Stimulated activated CD4-positive, alpha-beta T cell treated with anti-CD3 and anti-CD28 coated beads, Interleukin-1b, Interleukin-23, amount 100 ng/mL, for 1 hour (primary cell): ENCODE measurements around the gene OAF.
"Not testable (repeated sequence)": the region's sequence is repeated elsewhere in the genome, so short reads cannot be mapped to it uniquely, and the experiment has no call there.

Experiments
- DNase-seq, 2 donors: peaks; one replicate each; pipeline ENCODE4 v3.0.0-alpha.2; 2020; ENCODE audit warnings: low read depth in 2 of 2

The OAF gene

DNA sequence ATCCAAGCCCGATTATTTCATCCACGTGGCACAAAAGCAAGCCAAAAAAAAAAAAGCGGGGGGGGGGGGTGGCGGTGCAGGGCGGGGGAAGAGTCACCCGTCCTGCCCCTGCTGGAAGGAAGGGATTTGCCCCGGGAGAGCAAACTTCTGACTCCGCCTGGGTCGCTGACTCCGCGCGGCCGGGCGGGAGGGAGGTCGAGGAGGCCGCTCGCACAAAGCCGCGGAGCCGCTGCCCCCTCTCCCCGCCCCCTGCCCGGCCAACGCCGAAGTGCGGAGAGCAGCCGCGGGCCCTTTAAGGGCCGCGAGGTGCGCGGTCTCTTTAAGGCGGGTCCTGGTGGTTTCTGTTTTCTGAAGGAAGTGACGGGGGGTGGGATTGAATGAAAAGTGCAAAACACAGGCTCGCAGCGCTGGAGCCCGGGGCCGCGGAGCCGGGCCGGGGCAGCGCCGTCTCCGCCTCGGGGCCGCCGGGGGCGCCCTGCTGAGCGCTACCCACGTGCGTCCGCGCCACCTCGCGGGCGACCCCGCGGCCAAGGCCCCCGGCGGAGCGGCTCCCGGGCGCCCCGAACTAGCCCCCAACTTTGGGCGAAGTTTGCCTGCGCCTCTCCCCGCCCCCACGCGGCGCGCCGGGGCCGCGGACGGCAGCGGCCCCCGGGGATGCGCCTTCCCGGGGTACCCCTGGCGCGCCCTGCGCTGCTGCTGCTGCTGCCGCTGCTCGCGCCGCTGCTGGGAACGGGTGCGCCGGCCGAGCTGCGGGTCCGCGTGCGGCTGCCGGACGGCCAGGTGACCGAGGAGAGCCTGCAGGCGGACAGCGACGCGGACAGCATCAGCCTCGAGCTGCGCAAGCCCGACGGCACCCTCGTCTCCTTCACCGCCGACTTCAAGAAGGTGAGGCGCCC lies at the start of gene OAF:
Gene OAF (plus strand): TSS at position 407 of the 896 bp plus-strand sequence. CDS start 248 bp downstream, at position 655.
- peak in 1 of 2 donors; percentile 12 for DNase-seq

DNA sequence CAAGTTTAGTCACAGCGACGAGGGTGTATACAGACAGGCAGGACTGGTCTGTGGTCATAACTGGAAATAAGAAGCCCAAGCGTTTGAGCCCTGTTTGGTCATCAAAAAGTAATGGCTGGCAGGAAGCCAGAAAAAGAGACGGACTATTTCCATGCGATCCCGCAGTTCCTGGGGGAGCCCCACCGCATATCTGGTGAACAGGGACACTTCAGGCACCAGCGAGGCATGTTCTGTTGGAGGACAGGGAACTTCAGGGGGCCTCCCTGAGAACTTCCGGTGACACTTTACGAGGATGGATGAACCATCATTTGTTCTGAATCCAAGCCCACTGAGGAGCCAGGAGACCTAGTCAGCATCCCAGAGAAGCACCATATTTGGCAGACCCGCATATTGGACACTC lies 43.2 kb upstream of the OAF start:
- no peak for DNase-seq

DNA sequence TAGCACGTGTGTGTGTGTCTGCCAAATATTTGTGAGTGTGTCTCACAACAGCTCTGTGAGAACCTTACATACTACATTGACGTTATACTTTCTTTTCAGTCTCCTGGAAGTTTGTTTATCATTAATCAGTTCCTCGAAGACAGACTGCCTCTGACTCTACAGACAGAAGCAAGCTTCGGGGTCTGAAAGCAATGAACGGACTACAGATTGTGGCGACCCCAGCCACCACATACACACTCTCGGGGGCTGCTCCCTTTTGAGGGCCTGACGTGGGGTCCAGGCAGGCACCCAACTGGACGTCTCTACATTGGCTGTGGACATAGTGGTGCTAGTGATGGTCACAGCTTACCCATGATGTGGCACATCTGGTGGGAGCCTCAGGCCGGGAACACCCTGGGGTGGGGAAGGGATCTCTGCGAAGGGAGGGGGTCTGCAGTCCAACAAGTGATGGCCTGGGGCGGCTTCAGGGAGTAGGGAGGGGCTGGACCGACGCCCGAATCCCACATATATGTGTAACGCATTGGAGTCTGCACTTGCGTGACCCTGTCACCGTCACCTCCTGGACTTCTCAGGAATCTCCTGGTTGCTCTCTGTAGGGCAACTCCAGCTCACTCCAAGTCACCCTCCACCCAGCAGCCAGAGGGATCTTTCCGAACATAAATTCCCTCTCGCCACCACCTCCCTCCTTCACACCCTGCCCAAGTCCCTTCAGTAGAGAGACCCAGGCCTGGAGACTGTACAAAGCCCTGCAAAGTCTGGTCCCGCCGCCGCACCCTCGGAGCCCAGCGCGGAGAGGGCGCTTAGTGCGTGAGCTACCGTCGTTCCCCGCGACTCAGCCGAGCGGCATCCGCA lies 42.5 kb upstream of the OAF start:
- no peak for DNase-seq

DNA sequence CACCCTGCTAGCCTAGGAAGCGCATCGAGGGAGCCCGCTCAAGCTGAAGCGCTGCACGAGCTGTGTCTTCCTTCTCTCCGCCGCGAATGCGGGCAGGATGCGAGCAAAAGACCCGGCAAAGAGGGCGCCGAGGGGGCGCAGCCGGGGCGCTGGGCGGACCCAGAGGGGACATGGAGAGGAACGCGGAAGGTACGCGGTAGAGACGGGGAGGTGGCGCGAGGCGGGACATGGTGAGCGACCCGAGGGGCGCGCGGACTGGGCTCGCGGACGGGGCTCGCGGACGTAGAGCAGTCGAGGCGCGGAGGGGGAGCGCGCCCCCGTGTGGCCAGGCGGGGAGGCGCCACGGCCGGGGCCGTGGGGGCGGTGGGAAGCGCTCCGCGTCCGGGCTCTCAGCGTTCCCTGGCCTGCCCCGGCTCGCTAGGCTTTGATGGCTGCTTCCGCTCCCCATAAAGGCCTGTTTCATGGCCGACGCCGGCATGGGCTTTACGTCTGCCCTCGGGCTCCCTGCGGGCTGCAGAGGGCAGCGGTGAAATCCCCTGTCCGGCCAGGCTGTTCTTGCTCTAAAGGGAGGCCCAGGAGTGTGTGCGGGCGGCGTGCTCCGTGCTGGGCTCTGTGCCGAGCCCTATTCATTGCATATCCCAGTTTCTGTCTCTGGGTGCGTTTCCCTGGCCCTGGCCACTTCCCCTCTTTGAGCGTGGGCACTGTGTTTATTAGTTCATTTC lies 41.7 kb upstream of the OAF start:
- DNase-seq: peak in 1 of 2 donors; percentile 36

DNA sequence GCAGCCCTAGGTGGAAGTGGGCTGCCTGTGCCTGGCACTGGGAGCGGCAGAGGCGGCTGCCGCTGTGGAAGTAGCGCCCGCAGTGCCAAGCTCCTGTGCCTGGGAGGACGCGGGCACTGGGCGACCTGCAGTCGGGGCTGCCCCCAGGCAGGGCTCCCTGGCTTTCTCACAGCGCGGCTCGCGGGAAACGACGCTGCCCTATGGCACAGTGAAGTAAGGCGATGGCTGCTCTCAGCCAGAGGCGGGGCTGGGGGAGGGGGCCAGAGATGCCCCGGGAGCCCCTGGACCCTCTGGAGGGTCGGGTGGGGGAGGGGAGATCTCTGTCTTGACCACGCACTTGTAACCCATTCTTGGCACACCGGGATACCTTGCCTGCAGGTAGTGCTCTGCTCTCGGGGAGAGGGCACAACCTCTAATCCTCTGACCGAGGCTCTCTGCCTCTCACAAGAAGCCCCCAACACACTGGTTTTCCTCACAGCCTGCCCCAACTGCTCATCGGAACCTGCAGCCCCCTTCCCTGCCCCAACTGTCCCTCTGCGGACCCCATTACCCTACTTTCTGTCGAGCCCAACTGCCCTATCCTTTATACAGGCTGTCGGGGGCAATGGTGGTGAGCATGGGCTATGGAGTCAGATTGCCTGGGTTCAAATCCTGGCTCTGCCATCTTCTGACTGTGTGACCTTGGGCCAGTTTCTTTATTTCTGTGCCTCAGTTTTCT lies 40.7 kb upstream of the OAF start:
- no peak for DNase-seq

DNA sequence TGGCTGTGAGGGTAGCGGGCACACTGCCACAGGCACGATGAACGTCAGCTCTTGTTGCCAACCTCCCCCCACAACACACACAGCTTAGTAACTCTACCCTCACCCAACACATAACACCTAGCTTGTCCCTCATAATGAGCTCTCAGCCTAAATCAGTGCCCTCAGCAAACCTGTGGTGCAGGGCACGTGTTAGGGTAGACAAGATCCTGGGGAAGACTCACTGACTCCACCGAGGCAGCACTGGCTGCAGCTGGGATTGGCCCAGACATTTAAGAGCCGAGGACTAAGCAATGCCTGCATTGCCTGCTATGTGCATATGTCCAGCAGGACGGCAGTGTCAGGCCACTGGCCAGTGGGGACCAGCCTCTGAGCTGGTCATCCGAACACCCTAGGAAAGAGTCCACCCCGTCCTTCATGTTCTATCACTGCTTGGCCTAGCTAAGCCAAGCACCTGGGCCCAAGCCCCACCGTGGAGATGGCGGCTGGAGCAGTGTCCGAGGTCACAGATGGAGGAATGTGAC lies 40.0 kb upstream of the OAF start:
- DNase-seq: no peak

DNA sequence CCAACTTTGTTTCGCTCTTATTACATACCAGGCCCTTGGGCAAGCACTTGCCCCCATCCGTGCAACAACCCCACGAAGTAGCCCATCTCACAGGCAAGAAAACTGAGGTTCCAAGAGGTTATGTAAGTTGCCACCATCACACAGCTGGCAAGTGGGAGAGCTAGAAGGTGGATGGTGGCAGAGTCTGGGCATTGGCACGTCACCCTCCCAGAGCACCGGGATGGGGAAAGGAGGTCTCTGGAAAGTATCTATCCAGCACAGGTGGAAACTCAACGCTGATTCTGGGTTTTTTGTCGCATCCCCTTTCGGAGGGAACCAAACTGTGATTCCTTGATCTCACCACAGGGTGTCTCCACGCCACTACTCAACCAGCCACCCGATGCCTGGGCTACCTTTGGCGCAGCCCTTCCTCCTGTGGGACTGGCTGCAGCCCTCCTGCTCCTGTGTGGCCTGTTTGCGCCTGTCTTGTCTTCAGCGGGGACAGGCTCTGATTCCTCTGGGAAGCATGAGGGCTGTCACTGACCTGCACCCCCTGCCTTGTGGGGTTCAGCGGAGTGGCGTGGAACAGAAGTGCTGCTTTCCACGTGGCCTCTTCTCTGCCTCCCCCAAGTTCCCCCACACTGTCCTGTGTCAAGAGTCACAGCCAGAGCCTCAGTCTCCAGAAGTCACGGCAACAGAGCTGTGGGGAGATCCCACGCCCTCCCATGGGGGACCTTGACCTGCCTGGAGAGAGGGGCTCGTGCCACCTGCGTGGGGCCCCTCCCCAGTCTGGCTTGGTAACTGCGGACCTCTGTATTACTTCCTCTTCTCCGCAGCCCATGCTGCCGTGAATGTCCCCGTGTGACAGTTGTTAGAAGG lies 38.5 kb upstream of the OAF start:
- DNase-seq: no peak

DNA sequence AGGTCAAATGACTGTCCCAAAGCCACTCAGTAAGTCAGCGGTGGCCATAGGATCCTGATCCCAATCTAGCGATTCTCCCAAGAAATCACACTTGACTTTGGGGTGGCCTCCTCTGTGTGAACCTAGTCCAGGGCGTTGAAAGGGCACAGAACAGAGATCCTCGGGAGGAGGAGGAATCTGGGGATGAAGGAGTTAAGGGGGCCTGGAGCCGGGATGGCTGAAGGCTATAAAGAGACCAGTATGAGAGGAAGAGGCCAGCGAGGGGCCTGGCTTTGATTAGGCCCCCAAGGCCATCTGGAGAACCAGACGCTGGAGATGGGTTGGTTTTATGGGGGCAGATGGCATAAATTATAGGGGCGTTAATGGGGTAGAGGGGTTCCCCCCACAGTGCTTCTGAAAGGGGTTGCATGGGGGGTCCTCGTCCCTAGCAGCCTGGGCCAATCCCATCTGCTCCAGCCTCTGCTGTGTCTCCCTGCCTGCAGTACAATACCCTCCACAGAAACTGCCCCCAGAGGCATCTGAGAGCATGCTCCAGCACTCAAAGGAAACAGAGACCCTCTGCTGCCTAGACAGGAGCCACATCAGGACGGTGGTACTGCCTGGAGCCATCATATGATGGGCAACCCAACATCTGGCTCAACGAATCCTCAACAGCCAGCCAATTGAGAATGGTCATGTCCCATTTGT lies 37.7 kb upstream of the OAF start:
- no peak for DNase-seq

DNA sequence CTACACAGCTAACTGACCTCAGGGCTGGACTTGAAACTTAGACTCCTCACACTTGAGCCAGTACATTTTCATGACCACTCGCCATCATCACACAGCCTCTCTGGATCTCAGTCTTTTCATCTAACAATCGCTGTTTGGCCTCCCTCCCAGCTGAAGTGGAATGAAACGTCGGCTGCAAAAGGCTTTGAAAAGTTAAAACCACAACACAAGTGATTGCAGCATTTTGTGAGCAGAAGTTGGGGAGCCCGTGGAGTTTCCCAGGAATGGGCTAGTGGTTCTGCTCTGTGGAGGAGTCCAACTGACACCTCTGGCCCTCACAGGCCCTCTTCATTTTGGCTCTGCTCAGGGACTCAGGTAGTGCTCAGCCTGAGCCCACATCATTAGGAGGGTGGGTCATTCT lies 37.0 kb upstream of the OAF start:
- DNase-seq: no peak

DNA sequence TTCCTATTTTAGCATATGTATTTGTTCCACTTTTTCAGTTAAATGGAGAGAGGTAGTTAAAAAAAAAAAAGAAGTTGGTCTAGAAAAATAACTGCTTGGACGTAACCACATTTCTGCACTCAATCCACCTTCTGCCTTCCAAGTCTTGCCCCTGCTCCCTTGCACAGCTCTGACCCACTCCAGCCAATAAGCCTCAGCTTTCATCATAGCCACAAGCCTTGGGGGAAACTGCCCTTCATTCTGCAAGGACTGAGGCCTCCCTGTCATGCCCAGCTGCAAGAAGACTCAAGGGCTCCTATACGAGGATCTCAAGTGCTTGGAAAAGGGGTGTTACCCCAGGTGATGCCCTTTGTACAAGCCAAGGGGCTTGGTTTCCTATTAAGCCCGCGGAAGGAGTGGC lies 36.0 kb upstream of the OAF start:
- no peak for DNase-seq

DNA sequence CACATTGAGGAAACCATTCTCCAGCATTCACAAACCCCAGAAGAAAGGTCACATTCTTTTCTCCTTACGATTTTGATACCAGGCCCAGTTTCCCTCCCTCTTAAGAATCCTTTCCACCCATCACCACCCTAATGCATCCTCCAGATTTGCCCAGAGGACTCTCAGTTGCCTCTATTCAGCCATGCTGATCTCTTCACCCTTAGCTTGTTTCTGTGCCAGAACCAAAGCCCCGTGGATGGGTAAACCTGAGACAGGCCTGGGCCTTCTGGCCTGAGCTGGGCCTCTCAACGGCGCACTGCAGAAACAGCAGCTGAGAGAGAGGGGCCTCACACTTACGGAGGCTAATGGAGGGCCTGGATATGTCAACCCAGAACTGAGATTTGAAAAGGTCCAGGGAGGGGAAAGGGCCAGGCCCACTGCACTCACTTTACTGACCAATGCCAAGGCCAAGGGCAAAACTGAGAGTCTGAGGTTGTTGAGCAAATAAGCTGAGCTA lies 32.2 kb upstream of the OAF start:
- no peak for DNase-seq

DNA sequence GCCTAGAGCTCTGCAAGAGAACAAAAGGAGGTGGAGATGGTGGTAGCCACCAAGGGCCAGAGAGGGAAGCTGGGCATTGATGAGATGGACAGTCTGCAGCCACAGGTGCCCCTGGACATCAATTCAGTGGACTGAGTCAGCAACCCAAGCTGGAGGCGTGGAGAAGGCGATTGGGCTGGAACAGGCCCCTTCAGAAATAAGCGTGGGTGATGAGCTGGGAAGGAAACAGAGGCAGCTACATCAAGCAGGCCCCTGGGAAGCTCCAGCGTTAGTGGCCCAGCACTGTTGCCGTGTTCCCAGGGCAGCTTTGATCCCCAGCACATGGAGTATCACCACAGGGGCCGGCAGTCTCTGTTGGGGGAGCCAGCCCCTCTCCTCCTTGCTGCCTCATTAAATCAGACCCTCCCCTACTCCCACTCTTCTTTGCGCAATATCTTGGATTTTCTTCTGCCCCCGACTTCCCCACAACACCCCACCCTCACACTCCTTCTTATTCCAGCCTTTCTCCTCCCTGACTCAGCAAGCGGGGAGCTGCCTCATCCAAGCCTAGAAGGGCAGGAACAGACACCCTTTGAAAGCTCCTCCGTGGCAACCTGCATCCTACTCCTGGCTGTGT lies 31.7 kb upstream of the OAF start:
- no peak for DNase-seq

DNA sequence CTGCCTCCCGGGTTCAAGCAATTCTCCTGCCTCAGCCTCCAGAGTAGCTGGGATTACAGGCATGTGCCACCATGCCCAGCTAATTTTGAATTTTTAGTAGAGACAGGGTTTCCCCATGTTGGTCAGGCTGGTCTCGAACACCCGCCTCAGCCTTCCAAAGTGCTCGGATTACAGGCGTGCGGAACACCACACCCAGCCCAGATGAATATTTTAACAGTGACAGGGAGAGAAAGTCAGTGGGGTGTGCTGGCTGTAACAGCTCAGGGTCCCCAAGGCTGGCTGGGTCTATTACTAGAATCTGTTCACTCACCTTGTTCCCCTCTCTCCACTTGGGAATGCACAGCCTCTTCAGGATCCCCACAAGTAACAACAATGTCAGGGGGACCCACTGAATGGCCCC lies 30.8 kb upstream of the OAF start:
- DNase-seq: not testable (repeated sequence)

DNA sequence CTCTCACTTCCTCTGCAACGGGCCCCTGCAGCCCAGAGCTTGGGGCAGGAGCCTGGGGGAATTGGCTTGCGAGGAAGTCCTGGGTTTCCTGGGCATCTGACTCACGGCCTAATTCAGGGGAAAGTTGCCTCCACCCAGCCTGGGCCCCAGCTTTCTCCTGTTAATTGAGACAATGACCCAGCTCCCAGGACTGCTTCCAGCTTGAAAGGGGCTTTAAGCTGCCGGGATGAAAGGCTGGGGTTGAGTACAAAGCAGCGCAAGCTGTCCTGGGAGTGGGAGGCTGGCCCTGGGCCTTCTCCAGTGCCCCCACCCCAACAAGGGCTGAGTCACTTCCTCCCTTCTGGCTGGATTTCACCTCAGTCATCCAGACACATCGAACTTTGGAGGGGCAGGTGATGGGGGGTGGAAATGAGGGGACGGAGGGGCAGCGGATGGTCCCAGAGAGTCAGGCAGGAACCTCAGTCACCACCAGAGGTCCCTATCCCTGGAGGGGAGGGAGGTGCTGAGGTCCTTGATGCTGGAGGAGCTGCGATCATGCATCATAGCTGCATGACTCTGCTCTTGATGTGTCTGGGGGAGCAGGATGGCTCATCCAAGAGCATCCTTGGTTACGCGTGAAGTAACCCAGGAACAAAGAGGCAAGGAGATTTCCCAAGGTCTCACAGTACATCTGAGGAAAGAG lies 30.1 kb upstream of the OAF start:
- DNase-seq: no peak

DNA sequence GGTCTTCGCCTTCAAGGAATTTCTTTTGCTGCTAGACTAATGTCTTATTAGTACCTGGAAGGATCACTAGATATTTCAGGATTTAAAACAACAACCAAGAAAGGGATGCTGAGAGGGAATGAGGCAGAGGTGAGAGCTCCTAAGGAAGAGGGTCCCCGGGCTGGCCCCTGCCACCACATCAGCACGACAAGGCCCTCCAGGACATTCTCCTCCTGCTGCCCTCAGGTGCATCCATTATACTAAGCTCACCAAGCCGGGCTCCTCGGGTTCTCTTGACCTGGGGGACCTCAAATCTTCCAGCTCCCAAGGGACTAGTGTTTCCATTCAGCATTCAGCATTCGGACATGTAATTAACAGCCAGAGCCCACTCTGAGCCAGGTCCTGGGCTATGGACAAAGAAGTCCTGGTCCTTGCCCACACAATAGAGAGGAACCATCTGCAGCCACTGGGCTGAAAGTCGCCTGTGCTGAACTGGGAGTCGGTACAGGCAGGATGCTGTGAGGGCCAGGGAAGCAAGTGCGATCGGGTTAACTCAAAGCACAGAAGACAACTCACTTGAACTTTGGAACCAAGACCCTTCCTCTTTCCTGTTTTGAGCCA lies 29.4 kb upstream of the OAF start:
- DNase-seq: no peak

DNA sequence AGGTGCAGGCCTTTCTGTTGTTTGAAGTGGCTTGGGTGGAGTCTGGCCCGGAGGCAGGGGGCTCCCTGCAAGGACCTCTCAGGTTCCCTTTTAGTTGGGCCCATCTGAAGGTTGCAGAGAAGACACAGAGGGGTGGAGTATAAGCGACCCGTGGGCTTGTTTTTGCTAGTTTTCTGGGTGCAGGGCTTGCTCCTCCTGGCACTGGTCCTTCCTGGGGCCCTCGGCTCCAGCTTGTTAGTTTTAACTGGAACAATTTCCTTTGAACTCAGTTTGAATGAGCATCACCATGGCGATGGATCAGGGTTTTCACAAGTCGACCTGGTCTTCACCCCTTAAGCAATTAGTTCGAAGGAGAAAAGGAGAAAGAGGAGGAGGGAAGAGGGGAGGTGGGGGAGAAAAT lies 28.5 kb upstream of the OAF start:
- DNase-seq: no peak

DNA sequence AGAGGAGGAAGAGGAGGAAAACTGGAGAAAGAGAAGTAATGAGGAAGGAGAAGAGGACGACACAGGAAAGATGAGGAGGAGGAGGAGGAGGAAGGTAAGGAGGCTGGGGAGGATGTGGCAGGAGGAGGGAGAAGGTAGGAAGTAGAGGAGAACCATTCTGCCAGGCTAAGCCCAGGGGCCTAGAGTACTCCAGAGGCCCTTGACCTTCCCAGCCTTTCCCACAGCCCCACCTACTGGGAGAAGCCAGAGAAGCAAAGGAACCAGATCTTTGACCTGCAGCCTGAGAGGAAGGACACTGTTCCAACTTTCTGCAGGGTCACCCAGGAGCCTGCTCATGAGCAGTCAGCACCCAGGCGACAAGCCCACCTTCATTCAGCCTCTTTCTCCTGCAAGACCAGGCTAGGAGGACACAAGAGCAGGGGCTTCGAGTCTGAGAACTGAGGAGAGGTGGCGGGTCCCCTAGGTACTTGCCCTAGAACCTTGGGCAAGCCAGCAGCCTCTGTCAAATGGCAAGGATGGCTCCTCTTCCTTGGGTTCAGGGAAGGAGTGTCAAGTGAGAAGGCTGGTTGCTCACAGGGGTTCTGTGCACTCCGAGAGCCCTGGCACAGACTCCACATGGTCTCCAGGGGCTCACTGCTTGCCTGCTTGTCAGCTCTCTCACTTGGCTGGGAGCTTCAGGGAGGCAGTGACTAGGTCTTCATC lies 27.9 kb upstream of the OAF start:
- no peak for DNase-seq
